Measurements from ENCODE around the gene MRPL39.

DNA sequence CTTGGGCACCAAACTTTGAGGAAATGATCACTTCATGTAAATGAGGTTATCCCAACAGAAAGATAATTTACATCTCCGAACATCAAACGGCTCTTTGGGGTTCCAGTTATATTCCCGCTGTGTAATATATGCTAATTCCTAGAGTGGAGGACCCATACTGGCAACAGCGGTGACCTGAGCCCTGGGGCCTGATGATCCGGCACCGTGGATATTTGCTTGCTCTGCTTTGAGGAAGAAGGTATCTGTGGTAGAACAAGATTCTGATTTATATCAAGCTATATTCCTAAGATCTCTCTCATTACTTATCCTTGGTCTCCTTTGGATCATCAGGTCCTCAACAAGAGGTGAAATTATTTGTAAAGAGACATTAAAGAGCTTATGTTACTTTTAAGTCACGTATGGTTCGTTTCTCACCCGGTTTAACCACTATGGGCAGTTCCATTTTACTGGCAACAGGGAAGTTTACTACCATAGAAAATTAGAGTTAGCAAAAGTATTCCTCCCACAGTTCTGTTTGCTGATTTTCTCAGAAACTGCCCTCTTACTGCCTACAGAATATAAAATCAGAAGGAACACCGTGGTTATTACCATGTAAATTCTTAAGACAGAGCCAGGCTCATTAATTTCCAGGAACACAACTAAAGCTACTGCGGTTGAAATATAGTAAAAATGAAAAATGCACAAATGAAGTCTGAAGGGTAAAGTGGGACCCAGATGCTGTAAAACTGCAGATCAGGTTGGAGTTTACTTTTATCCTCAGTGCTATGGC, 56.7 kb downstream of the MRPL39 start:
- TF ChIP-seq, protein P1, sequence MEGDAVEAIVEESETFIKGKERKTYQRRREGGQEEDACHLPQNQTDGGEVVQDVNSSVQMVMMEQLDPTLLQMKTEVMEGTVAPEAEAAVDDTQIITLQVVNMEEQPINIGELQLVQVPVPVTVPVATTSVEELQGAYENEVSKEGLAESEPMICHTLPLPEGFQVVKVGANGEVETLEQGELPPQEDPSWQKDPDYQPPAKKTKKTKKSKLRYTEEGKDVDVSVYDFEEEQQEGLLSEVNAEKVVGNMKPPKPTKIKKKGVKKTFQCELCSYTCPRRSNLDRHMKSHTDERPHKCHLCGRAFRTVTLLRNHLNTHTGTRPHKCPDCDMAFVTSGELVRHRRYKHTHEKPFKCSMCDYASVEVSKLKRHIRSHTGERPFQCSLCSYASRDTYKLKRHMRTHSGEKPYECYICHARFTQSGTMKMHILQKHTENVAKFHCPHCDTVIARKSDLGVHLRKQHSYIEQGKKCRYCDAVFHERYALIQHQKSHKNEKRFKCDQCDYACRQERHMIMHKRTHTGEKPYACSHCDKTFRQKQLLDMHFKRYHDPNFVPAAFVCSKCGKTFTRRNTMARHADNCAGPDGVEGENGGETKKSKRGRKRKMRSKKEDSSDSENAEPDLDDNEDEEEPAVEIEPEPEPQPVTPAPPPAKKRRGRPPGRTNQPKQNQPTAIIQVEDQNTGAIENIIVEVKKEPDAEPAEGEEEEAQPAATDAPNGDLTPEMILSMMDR (conservative IDR thresholded peaks at IDR 0.05; ENCODE audit: low read depth in 2 of 2) = no peak
- TF ChIP-seq POLR2AphosphoS5 (IDR thresholded peaks at IDR 0.05; ENCODE audit: low read depth) = no peak
- TF ChIP-seq EZH2 (IDR thresholded peaks at IDR 0.05; ENCODE audit: low read depth, unreplicated experiment) = no peak
- no peak for TF ChIP-seq EZH2phosphoT487 (IDR thresholded peaks at IDR 0.05; ENCODE audit: unreplicated experiment)
- TF ChIP-seq, protein P2, sequence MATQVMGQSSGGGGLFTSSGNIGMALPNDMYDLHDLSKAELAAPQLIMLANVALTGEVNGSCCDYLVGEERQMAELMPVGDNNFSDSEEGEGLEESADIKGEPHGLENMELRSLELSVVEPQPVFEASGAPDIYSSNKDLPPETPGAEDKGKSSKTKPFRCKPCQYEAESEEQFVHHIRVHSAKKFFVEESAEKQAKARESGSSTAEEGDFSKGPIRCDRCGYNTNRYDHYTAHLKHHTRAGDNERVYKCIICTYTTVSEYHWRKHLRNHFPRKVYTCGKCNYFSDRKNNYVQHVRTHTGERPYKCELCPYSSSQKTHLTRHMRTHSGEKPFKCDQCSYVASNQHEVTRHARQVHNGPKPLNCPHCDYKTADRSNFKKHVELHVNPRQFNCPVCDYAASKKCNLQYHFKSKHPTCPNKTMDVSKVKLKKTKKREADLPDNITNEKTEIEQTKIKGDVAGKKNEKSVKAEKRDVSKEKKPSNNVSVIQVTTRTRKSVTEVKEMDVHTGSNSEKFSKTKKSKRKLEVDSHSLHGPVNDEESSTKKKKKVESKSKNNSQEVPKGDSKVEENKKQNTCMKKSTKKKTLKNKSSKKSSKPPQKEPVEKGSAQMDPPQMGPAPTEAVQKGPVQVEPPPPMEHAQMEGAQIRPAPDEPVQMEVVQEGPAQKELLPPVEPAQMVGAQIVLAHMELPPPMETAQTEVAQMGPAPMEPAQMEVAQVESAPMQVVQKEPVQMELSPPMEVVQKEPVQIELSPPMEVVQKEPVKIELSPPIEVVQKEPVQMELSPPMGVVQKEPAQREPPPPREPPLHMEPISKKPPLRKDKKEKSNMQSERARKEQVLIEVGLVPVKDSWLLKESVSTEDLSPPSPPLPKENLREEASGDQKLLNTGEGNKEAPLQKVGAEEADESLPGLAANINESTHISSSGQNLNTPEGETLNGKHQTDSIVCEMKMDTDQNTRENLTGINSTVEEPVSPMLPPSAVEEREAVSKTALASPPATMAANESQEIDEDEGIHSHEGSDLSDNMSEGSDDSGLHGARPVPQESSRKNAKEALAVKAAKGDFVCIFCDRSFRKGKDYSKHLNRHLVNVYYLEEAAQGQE (IDR thresholded peaks at IDR 0.05; ENCODE audit: unreplicated experiment) = no peak
- no peak for TF ChIP-seq ZNF114 (CRISPR knock-in tag; IDR thresholded peaks at IDR 0.05)
- no peak for TF ChIP-seq CREB1 (CRISPR knock-in tag; IDR thresholded peaks at IDR 0.05; ENCODE audit: low read depth)

Measured in GM23338 (cell line).